NCI-H187 (cell line): ENCODE data around the gene NPLOC4.
"Not testable (repeated sequence)": the region's sequence is repeated elsewhere in the genome, so short reads cannot be mapped to it uniquely, and the experiment has no call there.

Experiments
- DNase-seq, 2 experiments: peaks; one replicate each; lab custom pipeline; 2025; lab: John Stamatoyannopoulos, UW

Gene NPLOC4

GRCh38 chr17:81533339-81534141, 103.4 kb downstream of the NPLOC4 start:
- DNase-seq = no peak

DNA sequence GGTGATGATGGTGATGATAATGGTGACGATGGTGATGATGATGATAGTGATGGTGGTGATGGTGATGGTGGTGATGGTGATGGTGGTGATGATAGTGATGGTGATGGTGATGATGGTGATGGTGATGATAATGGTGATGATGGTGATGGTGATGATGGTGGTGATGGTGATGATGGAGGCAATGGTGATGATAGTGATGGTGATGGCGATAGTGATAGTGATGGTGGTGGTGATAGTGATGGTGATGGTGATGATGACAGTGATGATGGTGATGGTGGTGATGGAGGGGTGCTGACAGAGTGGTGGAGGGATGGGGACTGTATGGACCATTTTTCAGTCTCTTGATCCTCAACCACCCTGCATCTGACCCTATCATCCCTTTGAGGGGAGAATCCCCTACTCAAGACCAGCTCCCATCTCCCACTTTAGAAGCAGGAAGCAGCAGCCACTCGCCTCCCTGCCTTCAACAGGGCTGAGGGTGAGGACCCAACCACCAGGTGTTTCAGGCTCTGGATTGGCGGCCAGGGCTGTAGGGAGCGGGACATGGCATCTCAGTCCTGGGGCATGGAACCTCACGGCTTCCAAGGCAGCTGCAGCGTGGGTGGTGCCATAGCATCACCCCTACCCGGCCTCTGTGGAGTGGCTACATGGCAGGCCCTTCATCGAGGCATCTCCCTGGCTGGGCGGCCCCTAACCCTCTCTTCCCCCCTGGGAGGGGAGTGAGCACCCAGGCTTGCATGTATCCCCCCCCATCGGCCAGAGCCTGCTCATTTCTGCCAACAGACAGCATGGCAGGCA, 104.2 kb downstream of the NPLOC4 start:
- DNase-seq = no peak

DNA sequence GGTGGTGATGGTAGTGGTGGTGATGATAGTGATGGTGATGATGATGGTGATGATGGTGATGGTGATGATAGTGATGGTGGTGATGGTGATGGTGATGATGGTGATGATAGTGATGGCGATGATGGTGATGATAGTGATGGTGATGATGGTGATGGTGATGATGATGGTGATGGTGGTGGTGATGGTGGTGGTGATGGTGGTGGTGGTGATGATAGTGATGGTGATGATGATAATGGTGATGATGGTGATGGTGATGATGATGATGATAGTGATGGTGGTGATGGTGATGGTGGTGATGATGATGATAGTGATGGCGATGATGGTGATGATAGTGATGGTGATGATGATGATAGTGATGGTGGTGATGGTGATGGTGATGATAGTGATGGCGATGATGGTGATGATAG, 104.9 kb downstream of the NPLOC4 start:
- DNase-seq = not testable (repeated sequence)

- not testable (repeated sequence) for DNase-seq
Observed at GRCh38 chr17:81531013-81531412, 105.9 kb downstream of the NPLOC4 start.

DNA sequence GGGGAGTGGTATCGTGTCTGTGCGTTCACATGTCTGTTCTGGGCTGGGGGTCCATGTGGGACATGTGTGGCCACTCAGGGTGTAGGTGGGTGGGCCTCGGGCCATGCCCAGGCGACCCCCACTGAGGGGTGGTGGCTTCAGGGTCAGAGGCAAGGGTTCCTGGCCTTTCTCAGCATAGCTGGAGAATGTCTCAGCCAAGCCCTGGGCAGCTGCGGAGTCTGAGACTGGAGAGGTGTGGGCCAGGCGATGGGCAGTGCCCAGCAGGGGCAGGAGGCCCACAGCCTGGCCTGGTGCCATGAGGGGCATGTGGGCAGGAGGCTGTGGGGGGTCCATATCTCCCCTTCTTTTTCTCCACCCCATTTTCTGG, 107.5 kb downstream of the NPLOC4 start:
- DNase-seq = no peak

GRCh38 chr17:81528651-81529436, 108.1 kb downstream of the NPLOC4 start:
- DNase-seq = peak in 1 of 2 experiments; percentile 5

- no peak for DNase-seq
Observed at GRCh38 chr17:81528384-81528650, 108.6 kb downstream of the NPLOC4 start.

DNA sequence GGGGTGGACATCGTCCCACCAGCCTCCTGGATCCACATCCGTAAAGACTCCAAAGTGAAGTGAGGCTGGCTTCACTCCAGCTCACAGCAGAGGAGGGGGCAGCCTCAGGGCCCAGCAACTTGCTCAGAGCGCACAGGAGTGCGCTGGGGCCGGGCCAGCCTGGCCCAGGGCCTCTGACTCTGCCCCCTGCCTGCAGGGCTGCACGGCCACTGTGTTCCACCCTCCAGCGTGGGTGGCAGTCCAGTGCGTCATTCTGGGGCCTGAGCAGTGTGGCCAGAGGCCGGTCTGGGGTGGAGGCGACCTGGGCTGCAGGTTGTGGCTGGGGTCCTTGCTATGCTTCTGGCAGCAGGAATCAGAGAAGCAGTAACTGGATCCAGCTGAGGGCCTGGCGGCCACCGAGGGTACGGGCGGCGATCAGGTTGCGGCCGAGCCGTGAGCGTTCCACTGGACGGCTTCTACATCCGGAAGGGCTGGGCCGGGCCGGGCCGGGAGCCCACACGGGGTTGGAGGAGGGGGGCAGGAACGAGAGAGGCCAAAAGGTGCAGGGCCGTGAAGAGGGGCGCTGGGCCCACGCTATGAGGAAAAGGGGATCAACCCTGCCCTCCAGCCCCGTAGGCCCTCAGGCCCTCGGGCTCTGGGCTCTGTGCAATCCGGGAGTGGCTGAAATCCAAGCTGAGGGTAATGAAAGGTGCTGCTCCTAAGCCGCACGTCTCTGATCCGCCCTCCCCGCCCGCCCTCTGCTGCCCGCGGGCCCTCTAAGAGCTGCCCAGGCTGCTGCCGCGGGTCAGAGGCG, 109.1 kb downstream of the NPLOC4 start, which contains the start of gene FSCN2:
Gene FSCN2 (plus strand): TSS at position 787 of the 793 bp plus-strand sequence. CDS start 155 bp downstream, outside the sequence.
- no peak for DNase-seq

DNA sequence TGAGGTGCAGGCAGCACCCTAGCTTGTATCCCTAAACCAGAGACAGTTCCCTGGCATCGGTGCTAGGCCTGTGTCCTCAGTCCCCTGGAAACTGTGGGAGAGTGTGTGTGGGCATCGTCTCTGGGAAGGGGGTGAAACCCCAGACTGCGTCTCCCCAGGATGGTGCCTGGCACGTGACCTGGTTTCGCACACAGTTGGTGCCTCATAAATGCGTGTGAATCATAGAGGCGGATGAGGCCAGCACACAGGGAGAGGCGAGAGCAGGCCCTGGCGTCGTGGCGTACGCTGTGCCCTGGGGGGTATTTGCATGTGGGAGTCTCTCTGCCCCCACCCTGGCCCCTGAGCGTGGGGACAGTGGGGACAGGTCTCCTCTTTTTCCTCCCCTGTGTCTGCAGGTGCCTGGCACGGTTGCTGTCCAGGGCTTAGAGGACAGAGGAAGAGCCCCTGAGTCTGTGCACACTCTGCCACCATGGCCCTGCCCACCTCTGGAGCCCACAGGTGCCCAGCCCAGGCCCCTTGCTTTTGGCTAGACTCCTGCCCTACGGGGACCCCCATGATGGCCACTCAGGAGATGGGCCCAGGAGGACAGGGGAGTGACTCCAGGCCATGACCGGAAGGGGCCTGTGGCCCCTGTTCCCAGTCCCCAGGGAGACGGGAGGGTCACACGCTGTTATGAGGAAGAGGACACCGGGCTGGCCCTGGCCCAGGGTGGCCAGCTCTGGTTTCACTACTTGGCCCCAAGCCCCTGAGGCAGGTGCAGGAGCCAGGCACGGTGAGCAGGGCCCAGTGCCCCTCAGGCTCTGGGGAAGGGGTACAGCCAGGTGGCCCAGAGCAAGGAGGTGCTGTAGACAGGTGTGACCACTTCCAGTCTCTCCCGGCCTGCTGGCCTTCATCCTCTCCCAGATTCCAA, 110.0 kb downstream of the NPLOC4 start:
- no peak for DNase-seq

- DNase-seq = no peak
Observed at GRCh38 chr17:81524865-81525159, 112.1 kb downstream of the NPLOC4 start.

DNA sequence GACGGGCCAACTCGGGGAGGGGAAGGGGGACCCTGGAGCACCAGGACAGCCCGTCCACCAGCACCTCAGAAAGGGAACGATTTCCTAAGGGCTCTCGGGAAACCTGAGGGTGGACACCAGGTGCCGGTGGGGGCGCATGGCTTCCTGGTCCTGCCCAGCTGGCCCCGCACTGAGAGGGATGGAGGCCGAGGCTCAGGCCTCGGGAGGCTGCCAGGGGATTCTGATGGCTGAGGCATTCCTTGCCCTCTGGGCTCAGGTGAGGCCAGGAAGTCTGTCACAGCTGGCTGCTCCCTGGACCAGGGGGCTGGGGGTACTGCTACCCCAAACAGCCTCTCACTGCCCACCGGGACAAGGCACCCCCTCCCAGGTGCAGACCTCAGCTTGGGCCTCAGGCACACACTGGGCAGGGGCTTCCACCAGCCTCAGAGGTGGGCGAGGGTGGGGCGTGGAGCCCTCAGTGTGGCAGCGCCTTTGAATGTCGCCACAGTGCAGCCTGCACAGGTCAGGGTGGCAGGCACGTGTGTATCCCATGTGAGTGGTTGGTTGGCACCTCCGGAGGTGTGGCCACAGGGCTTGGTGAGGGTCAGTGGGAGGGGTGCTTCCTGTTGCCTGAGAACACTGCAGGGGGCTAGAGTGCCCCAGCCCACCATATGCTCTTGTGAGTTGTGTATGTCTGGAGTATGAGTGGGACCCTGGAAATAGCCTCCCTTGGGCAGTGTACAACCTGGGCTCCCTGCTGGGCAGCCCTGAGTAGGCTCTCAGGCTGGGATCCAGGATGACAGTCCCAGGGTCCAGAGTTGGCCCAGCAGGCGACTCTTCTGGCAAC, 112.7 kb downstream of the NPLOC4 start:
- DNase-seq = no peak

DNA sequence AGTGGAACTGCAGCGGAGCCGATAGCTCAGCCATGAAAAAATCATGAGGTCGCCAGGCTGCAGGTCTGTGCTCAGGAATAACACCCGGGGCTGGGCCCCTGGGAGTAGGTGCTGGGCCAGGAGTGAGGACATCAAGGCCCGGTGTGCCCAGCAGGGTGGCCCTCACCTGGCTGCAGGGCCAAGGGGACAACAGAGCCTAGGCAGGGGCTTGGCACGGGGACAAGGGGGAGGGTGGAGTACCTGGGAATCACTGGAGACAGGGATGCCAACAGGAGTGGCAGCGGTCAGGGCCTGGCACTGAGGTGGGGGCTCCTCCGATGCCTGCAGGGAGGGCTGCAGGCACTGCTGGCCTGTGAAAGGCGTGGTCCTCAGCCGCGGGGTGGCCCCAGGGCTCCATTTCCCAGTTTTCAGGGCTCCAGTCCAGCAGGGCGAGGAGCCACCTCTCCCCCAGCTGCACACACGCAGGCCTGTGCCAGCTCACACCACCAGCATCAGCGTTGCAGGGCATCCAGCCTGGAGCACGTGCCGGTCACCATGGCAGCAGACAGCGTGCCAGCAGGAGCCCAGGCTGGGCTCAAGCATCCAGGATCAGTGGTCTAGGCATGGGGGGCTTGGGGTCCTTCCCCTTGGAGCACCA, 113.4 kb downstream of the NPLOC4 start:
- no peak for DNase-seq

GRCh38 chr17:81522491-81523401, 114.2 kb downstream of the NPLOC4 start:
- no peak for DNase-seq

DNA sequence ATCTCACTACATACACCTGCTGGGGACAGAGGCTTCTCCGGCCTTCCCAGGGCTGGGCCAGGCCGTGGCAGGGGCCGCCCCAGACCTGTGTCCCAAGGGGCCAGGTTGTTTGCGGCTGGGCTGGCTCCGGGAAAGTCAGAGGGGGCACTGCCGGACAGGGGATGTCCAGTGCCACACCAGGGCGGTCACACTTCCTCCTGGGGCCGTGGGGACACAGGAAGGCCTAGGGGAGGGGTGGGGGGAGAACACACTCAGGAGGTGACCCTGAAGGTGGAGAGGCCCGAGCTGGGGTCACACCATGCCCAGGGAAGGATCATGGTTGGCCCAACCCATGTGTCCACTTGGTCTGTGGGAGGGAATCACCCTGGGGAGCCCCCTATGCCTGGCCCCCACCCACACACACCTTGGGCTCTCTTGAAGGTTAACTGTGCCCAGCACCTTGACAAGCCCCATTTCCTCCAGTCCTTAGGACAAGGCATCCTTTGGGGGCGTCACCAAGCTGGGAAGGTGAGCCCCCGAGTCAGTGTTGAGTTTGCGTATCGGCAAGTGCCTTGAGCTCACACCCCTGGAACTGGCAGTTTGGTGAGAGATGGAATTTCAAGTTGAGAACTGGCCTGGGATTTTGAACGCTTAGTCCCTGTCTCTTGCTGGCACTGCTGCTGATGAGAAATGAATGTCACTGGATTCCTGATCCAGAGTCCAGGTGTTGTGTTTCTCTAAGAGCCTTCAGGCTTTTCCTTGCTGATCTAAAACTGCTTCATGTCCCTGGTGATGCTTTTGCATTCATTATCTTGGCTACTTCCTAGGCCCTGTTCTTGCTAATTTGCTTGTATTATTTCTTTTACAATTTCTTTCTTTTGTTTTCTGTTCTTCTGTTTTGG, 116.7 kb downstream of the NPLOC4 start:
- DNase-seq = no peak

- DNase-seq = peak; percentile 6 to 45
Observed at GRCh38 chr17:81519284-81520020, 117.5 kb downstream of the NPLOC4 start.

GRCh38 chr17:81518785-81519283, 118.1 kb downstream of the NPLOC4 start:
- DNase-seq = peak in 1 of 2 experiments; percentile 23
